ENCODE results near the gene RALY. TPM values are rescaled to one million over a fixed set of nuclear protein-coding genes. Genes with fewer than 3 reads are reported as not detected.

RALY gene
- total and polyA plus RNA-seq, 5 donors from 2014 or later: 160 to 216 (median 191) TPM

DNA sequence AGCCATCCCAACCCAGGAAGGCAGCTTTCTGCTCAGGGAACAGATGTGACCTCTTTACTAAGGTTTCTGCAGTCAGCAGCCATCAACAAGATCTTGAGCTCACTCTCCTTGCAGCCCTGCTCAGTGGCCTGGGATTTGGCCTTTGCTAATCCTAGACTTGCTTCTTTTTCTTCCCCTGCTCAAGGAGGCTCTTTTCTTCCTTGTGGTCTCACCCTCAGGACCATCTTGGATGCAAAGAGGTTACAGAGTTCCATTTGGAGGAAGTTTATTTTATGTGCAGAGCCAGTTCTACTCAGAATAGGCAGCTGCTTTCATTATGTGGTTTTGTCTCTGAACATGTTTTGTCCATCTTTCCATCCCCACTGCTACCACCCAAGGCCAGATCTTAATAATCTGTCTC is 49.3 kb downstream of the RALY start:
- no peaks in the 10 kb centered on the region for H3K27me3 Mint-ChIP-seq
- DNase-seq (no peak), ATAC-seq (ENCODE audit: low read depth in 2 of 2) (no peak)
- peaks cover 10% of the 10 kb centered on the region for H3K36me3 Mint-ChIP-seq
- peak overlapping the region; percentile 72 to 78 (median 72) for H3K27ac Mint-ChIP-seq
- no peaks in the 10 kb centered on the region for H3K9me3 ChIP-seq (ENCODE audit: control insufficient read depth in 2 of 2, low read length in 2 of 2)
- H3K4me3 Mint-ChIP-seq: peak overlapping the region in 1 of 4 donors; percentile 7
- no peak overlapping the region for H3K4me3 ChIP-seq (ENCODE audit: low read depth, low read length)
- no peaks in the 10 kb centered on the region for H3K27me3 ChIP-seq (ENCODE audit: control insufficient read depth, insufficient read depth, low read length)
- H3K9me3 Mint-ChIP-seq: no peaks in the 10 kb centered on the region
- peak overlapping the region; percentile 16 for H3K27ac ChIP-seq (ENCODE audit: insufficient read depth, low read length, poor library complexity, severe bottlenecking)
- H3K36me3 ChIP-seq (ENCODE audit: control insufficient read depth, insufficient read depth, low read length): peaks cover 25% of the 10 kb centered on the region
- peaks cover 40 to 96% (median 75%) of the 10 kb centered on the region in 4 donors for H3K4me1 Mint-ChIP-seq
- peaks cover 28% of the 10 kb centered on the region for H3K4me1 ChIP-seq (ENCODE audit: control insufficient read depth, insufficient read depth, low read length, poor library complexity, severe bottlenecking)

DNA sequence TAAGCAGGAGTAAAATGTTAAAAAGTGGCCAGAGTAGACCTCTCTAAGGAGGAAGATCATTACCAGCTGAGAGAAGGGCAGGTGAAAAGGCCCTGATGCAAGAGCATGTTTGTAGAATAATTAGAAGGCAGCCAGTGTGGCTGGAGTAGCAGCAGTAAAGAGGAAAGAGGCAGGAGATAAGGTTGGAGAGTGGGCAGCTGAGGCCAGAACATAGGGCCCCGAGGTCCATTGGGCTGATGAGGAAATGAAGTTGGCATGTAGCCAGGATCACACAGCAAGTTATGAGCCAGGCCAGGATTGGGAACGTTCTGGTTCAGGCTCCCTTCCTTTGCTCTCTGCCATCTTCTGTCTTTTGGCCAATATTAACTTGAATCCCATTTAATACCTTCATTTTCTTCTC is 51.6 kb downstream of the RALY start:
- Histone ChIP-seq H3K36me3 (ENCODE audit: control insufficient read depth, insufficient read depth, low read length) (peaks cover 25% of the 10 kb centered on the region), H3K27me3 (ENCODE audit: control insufficient read depth, insufficient read depth, low read length) (no peaks in the 10 kb centered on the region), H3K9me3 (ENCODE audit: control insufficient read depth in 2 of 2, low read length in 2 of 2) (no peaks in the 10 kb centered on the region), H3K4me3 (ENCODE audit: low read depth, low read length) (no peak overlapping the region), H3K4me1 (ENCODE audit: control insufficient read depth, insufficient read depth, low read length, poor library complexity, severe bottlenecking) (peaks cover 32% of the 10 kb centered on the region), H3K27ac (ENCODE audit: insufficient read depth, low read length, poor library complexity, severe bottlenecking) (no peak overlapping the region)
- H3K9me3 Mint-ChIP-seq: no peaks in the 10 kb centered on the region
- H3K36me3 Mint-ChIP-seq: peaks cover 10% of the 10 kb centered on the region
- peak overlapping the region in 1 of 3 donors; percentile 12 for H3K27ac Mint-ChIP-seq
- no peak for ATAC-seq (ENCODE audit: low read depth in 2 of 2)
- peaks cover 47 to 93% (median 79%) of the 10 kb centered on the region in 4 donors for H3K4me1 Mint-ChIP-seq
- H3K27me3 Mint-ChIP-seq: no peaks in the 10 kb centered on the region
- DNase-seq: no peak
- peak overlapping the region in 1 of 4 donors; percentile 22 for H3K4me3 Mint-ChIP-seq

- ATAC-seq (ENCODE audit: low read depth in 2 of 2): no peak
- Mint-ChIP-seq H3K27me3 (no peaks in the 10 kb centered on the region), H3K4me1 (peaks cover 40 to 93% (median 79%) of the 10 kb centered on the region in 4 donors), H3K36me3 (peaks cover 10% of the 10 kb centered on the region), H3K4me3 (peak overlapping the region in 2 of 4 donors; percentile 4 to 30), H3K27ac (peak overlapping the region; percentile 57 to 84 (median 60)), H3K9me3 (no peaks in the 10 kb centered on the region)
- Histone ChIP-seq H3K4me3 (ENCODE audit: low read depth, low read length) (no peak overlapping the region), H3K27ac (ENCODE audit: insufficient read depth, low read length, poor library complexity, severe bottlenecking) (no peak overlapping the region), H3K4me1 (ENCODE audit: control insufficient read depth, insufficient read depth, low read length, poor library complexity, severe bottlenecking) (peaks cover 37% of the 10 kb centered on the region), H3K36me3 (ENCODE audit: control insufficient read depth, insufficient read depth, low read length) (peaks cover 25% of the 10 kb centered on the region), H3K9me3 (ENCODE audit: control insufficient read depth in 2 of 2, low read length in 2 of 2) (no peaks in the 10 kb centered on the region), H3K27me3 (ENCODE audit: control insufficient read depth, insufficient read depth, low read length) (no peaks in the 10 kb centered on the region)
- no peak for DNase-seq
Measured at GRCh38 chr20:34045930-34046725, 52.4 kb downstream of the RALY start.

DNA sequence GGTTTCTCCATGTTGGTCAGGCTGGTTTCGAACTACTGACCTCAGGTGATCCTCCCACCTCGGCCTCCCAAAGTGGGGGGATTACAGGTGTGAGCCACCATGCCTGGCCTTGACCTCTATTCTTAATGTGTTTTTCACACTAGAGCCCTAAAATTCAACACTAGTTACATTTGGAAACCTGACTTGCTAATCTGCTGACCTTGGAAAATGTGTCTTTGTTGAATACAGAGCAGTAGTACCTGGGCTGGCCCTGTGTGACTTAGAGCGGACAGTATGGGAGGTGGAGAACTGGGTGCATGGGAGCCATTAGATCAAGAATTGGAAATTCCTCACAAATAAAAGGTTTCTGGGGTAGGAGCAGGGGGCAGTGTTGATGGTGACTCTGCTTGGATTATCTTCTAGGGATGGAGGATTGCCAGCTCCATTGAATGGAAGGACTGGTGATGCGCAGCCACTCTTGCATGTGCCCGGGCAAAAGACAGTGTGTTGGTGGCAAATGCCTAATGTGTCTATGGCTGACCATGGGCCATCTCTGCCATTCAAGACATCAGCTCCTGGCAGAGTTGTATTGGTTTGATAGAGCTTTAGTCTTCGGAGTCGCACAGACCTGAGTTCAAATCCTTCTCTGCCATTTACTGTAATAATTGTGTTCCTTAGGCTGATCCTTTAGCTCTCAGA is 53.4 kb downstream of the RALY start:
- Histone ChIP-seq H3K9me3 (ENCODE audit: control insufficient read depth in 2 of 2, low read length in 2 of 2) (no peaks in the 10 kb centered on the region), H3K36me3 (ENCODE audit: control insufficient read depth, insufficient read depth, low read length) (peaks cover 25% of the 10 kb centered on the region), H3K27ac (ENCODE audit: insufficient read depth, low read length, poor library complexity, severe bottlenecking) (no peak overlapping the region), H3K4me1 (ENCODE audit: control insufficient read depth, insufficient read depth, low read length, poor library complexity, severe bottlenecking) (peaks cover 33% of the 10 kb centered on the region), H3K27me3 (ENCODE audit: control insufficient read depth, insufficient read depth, low read length) (no peaks in the 10 kb centered on the region), H3K4me3 (ENCODE audit: low read depth, low read length) (no peak overlapping the region)
- no peaks in the 10 kb centered on the region for H3K9me3 Mint-ChIP-seq
- DNase-seq: no peak
- H3K4me1 Mint-ChIP-seq: peaks cover 40 to 93% (median 79%) of the 10 kb centered on the region in 4 donors
- H3K4me3 Mint-ChIP-seq: no peak overlapping the region
- H3K27me3 Mint-ChIP-seq: no peaks in the 10 kb centered on the region
- H3K36me3 Mint-ChIP-seq: peaks cover 10% of the 10 kb centered on the region
- ATAC-seq (ENCODE audit: low read depth in 2 of 2): no peak
- peak overlapping the region; percentile 21 to 84 (median 40) for H3K27ac Mint-ChIP-seq

GRCh38 chr20:34047917-34048316 is 54.2 kb downstream of the RALY start:
- H3K36me3 Mint-ChIP-seq: peaks cover 10% of the 10 kb centered on the region

DNA sequence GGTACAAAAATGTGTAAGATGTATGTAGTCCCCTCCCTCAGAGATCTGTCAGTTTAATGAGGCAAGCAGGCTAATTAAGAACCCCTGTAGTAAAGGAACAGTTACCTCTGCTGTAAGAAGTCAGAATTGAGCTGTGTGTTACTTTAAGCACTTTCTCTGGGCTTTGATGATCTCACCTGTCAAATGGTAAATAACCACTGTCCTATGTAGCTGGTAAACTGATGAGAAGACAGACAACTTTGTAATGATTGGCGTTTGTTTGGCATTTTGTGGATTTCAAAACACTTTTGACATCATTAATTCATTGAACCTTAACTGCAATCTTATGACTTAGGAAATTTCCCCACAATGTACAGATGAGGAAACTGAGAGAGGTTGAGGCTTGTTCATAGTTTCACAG is 55.7 kb downstream of the RALY start:
- Histone ChIP-seq H3K9me3 (ENCODE audit: control insufficient read depth in 2 of 2, low read length in 2 of 2) (no peaks in the 10 kb centered on the region), H3K4me3 (ENCODE audit: low read depth, low read length) (no peak overlapping the region), H3K36me3 (ENCODE audit: control insufficient read depth, insufficient read depth, low read length) (peaks cover 20% of the 10 kb centered on the region), H3K27me3 (ENCODE audit: control insufficient read depth, insufficient read depth, low read length) (no peaks in the 10 kb centered on the region), H3K27ac (ENCODE audit: insufficient read depth, low read length, poor library complexity, severe bottlenecking) (no peak overlapping the region), H3K4me1 (ENCODE audit: control insufficient read depth, insufficient read depth, low read length, poor library complexity, severe bottlenecking) (peaks cover 29% of the 10 kb centered on the region)
- no peak for DNase-seq
- ATAC-seq (ENCODE audit: low read depth in 2 of 2): no peak
- Mint-ChIP-seq H3K27me3 (no peaks in the 10 kb centered on the region), H3K4me1 (peaks cover 21 to 96% (median 77%) of the 10 kb centered on the region in 4 donors), H3K9me3 (no peaks in the 10 kb centered on the region), H3K4me3 (peak overlapping the region in 1 of 4 donors; percentile 17), H3K27ac (peak overlapping the region in 2 of 3 donors; percentile 69 to 84), H3K36me3 (peaks cover 5% of the 10 kb centered on the region)

More at GRCh38 chr20:34047917-34048316, 54.2 kb downstream of the RALY start:
- Mint-ChIP-seq H3K4me3 (no peak overlapping the region), H3K27ac (peak overlapping the region in 2 of 3 donors; percentile 40 to 84), H3K27me3 (no peaks in the 10 kb centered on the region), H3K9me3 (no peaks in the 10 kb centered on the region), H3K4me1 (peaks cover 33 to 93% (median 78%) of the 10 kb centered on the region in 4 donors)
- H3K4me3 ChIP-seq (ENCODE audit: low read depth, low read length): no peak overlapping the region
- H3K9me3 ChIP-seq (ENCODE audit: control insufficient read depth in 2 of 2, low read length in 2 of 2): no peaks in the 10 kb centered on the region
- peaks cover 25% of the 10 kb centered on the region for H3K36me3 ChIP-seq (ENCODE audit: control insufficient read depth, insufficient read depth, low read length)
- no peaks in the 10 kb centered on the region for H3K27me3 ChIP-seq (ENCODE audit: control insufficient read depth, insufficient read depth, low read length)
- DNase-seq (no peak), ATAC-seq (ENCODE audit: low read depth in 2 of 2) (no peak)
- H3K4me1 ChIP-seq (ENCODE audit: control insufficient read depth, insufficient read depth, low read length, poor library complexity, severe bottlenecking): peaks cover 32% of the 10 kb centered on the region
- H3K27ac ChIP-seq (ENCODE audit: insufficient read depth, low read length, poor library complexity, severe bottlenecking): no peak overlapping the region

- Mint-ChIP-seq H3K4me1 (peaks cover 23 to 96% (median 81%) of the 10 kb centered on the region in 4 donors), H3K4me3 (peak overlapping the region in 1 of 4 donors; percentile 45), H3K27me3 (no peaks in the 10 kb centered on the region), H3K27ac (peak overlapping the region; percentile 46 to 84 (median 70)), H3K36me3 (peaks cover 5% of the 10 kb centered on the region), H3K9me3 (no peaks in the 10 kb centered on the region)
- Histone ChIP-seq H3K27ac (ENCODE audit: insufficient read depth, low read length, poor library complexity, severe bottlenecking) (no peak overlapping the region), H3K4me1 (ENCODE audit: control insufficient read depth, insufficient read depth, low read length, poor library complexity, severe bottlenecking) (peaks cover 34% of the 10 kb centered on the region), H3K9me3 (ENCODE audit: control insufficient read depth in 2 of 2, low read length in 2 of 2) (no peaks in the 10 kb centered on the region), H3K36me3 (ENCODE audit: control insufficient read depth, insufficient read depth, low read length) (peaks cover 14% of the 10 kb centered on the region), H3K4me3 (ENCODE audit: low read depth, low read length) (no peak overlapping the region), H3K27me3 (ENCODE audit: control insufficient read depth, insufficient read depth, low read length) (no peaks in the 10 kb centered on the region)
- no peak for ATAC-seq (ENCODE audit: low read depth in 2 of 2)
- no peak for DNase-seq
Measured at GRCh38 chr20:34049897-34050695, 56.4 kb downstream of the RALY start.
